HepG2 (cell line): ENCODE results near the gene WNT5B.

ENCODE experiments used
- CTCF ChIP-seq: sonication (generic); formaldehyde crosslinking; IDR thresholded peaks from 2 replicates; pipeline ENCODE4 v1.5.0; 2020; ENCODE audit warnings: mild to moderate bottlenecking, missing genetic modification reagents, moderate library complexity
- HMGXB4 ChIP-seq, 2 experiments: sonication (generic) in 1 of 2; formaldehyde crosslinking in 1 of 2; IDR thresholded peaks; 2 replicates each; pipeline versions ENCODE4 v1.4.0 to v1.6.1; 2018 to 2020; ENCODE audit warnings: missing genetic modification reagents in 2 of 2, borderline replicate concordance in 1 of 2, low read depth in 1 of 2, mild to moderate bottlenecking in 1 of 2, missing biosample characterization in 1 of 2
- UBTF ChIP-seq: sonication (generic); formaldehyde crosslinking; IDR thresholded peaks from 2 replicates; pipeline ENCODE4 v1.4.0; 2020; ENCODE audit warnings: mild to moderate bottlenecking, missing genetic modification reagents

GRCh38 chr12:1588575-1588947 lies 40.5 kb upstream of the WNT5B start:
- TF ChIP-seq CTCF (CRISPR knock-in tag): no peak
- no peak for TF ChIP-seq UBTF (CRISPR knock-in tag)
- no peak for TF ChIP-seq HMGXB4 (CRISPR knock-in tag; IDR thresholded peaks at IDR 0.05; ENCODE audit: borderline replicate concordance in 1 of 2, low read depth in 1 of 2)
